GM12878 (cell line): ENCODE measurements around the gene BCORL1. TPM values are rescaled to one million over a fixed set of nuclear protein-coding genes. Genes with fewer than 3 reads are reported as not detected.

ENCODE experiments used
- ATAC-seq: fragments of 200-7000 bp; cut with Tn5 transposase; 3 replicates; pipeline ENCODE4 v1.9.1; 2020; ENCODE audit warnings: mild to moderate bottlenecking, moderate library complexity
- BruUV-seq: library from RNA; stranded (reverse); fragments of 400-500 nt; replicated peaks from 2 replicates; lab custom pipeline; 2021; lab: Mats Ljungman, UMichigan
- CTCF ChIA-PET: fragments of 300-600 bp; sonication (Branson Sonifier 250); formaldehyde crosslinking; extraction: SDS; loops from one replicate; lab custom pipeline; 2021; ENCODE audit warnings: inconsistent platforms; lab: Yijun Ruan, JAX
- POLR2A ChIA-PET: fragments of 350-600 bp; formaldehyde crosslinking; extraction: SDS; loops from one replicate; lab custom pipeline; 2021; ENCODE audit warnings: inconsistent platforms; lab: Charles Lee
- RAD21 ChIA-PET: fragments of 300-600 bp; sonication (Branson Sonifier 250); formaldehyde crosslinking; loops from one replicate; lab custom pipeline; 2023; ENCODE audit warnings: antibody characterized with exemption; ENCODE audit not compliant: unreplicated experiment; lab: Charles Lee
- SMC1A ChIA-PET: fragments of 300-600 bp; sonication (Branson Sonifier 250); formaldehyde crosslinking; loops from one replicate; lab custom pipeline; 2023; ENCODE audit not compliant: unreplicated experiment, uncharacterized antibody; lab: Charles Lee
- DNase-seq: peaks from one replicate; pipeline ENCODE4 v3.0.0-alpha.2; 2011; ENCODE audit warnings: low read depth, low spot score
- FAIRE-seq: peaks from 3 replicates; lab custom pipeline; 2011; peaks lifted over from hg19 to GRCh38; lab: Jason Lieb, UNC
- H2AFZ ChIP-seq: 2 replicates; pipeline ENCODE4 v1.6.0; 2011; ENCODE audit warnings: low read depth, low read length, control low read depth; ENCODE audit not compliant: control insufficient read depth
- H3K27ac ChIP-seq: 2 replicates; pipeline ENCODE4 v1.5.1; 2011; ENCODE audit warnings: control low read depth; ENCODE audit not compliant: control insufficient read depth, insufficient read depth
- H3K27me3 ChIP-seq, 2 experiments: replicated peaks in 1 of 2; 2 replicates each; pipeline versions ENCODE4 v1.6.0 to v1.6.1; 2011; ENCODE audit warnings: low read length in 1 of 2; ENCODE audit not compliant: control insufficient read depth in 2 of 2, insufficient read depth in 2 of 2
- H3K36me3 ChIP-seq, 2 experiments: 2 replicates each; pipeline ENCODE4 v1.5.1; 2011; ENCODE audit warnings: low read length in 1 of 2; ENCODE audit not compliant: control insufficient read depth in 2 of 2, insufficient read depth in 2 of 2
- H3K4me1 ChIP-seq: 2 replicates; pipeline ENCODE4 v1.6.1; 2011; ENCODE audit warnings: mild to moderate bottlenecking, low read length, moderate library complexity, mixed read lengths; ENCODE audit not compliant: control insufficient read depth, insufficient read depth
- H3K4me2 ChIP-seq: 2 replicates; pipeline ENCODE4 v1.6.0; 2011; ENCODE audit warnings: control low read depth; ENCODE audit not compliant: control insufficient read depth, insufficient read depth
- H3K4me3 ChIP-seq: fragments of 200-600 bp; sonication (generic); 2 replicates; pipeline ENCODE4 v1.5.1; 2016
- H3K79me2 ChIP-seq: 2 replicates; pipeline ENCODE4 v1.6.0; 2011; ENCODE audit warnings: low read length; ENCODE audit not compliant: control insufficient read depth, insufficient read depth
- H3K9ac ChIP-seq: 2 replicates; pipeline ENCODE4 v1.8.0; 2011; ENCODE audit warnings: low read length, control low read depth, mixed read lengths; ENCODE audit not compliant: control insufficient read depth, insufficient read depth
- H3K9me3 ChIP-seq: replicated peaks from 3 replicates; pipeline ENCODE4 v1.5.1; 2011; ENCODE audit warnings: mild to moderate bottlenecking, low read length; ENCODE audit not compliant: control insufficient read depth, insufficient read depth
- H4K20me1 ChIP-seq: 2 replicates; pipeline ENCODE4 v1.6.0; 2011; ENCODE audit not compliant: control insufficient read depth, insufficient read depth
- BACH1 ChIP-seq: fragments of 450-650 bp; IDR thresholded peaks from 2 replicates; pipeline ENCODE4 v1.6.1; 2017; ENCODE audit warnings: mild to moderate bottlenecking, borderline replicate concordance
- CHD4 ChIP-seq: fragments of 200-600 bp; sonication (generic); IDR thresholded peaks from 2 replicates; pipeline ENCODE4 v1.6.1; 2016; ENCODE audit warnings: mild to moderate bottlenecking
- ESRRA ChIP-seq: IDR thresholded peaks from 2 replicates; pipeline ENCODE4 v1.6.1; 2012; ENCODE audit warnings: mild to moderate bottlenecking, low read length, improper control_type of control experiment
- FOXK2 ChIP-seq: fragments of 450-650 bp; IDR thresholded peaks from 2 replicates; pipeline ENCODE4 v1.6.1; 2017; ENCODE audit warnings: mild to moderate bottlenecking, moderate library complexity
- HSF1 ChIP-seq: fragments of 150-350 bp; IDR thresholded peaks from 2 replicates; pipeline ENCODE4 v1.6.1; 2014; ENCODE audit warnings: mild to moderate bottlenecking, low read depth, low read length
- IRF4 ChIP-seq: IDR thresholded peaks from 2 replicates; pipeline ENCODE4 v1.6.1; 2011; ENCODE audit warnings: low read depth, low read length
- KAT2A ChIP-seq: conservative IDR thresholded peaks from 2 replicates; pipeline ENCODE4 v1.6.1; 2011; ENCODE audit warnings: low read depth, low read length; ENCODE audit not compliant: control insufficient read depth
- MEF2B ChIP-seq: fragments of 450-650 bp; IDR thresholded peaks from 2 replicates; pipeline ENCODE4 v1.6.1; 2018; ENCODE audit warnings: mild to moderate bottlenecking, moderate library complexity; ENCODE audit not compliant: partially characterized antibody, poor library complexity, severe bottlenecking
- MTA3 ChIP-seq: IDR thresholded peaks from 2 replicates; pipeline ENCODE4 v1.6.1; 2012; ENCODE audit warnings: low read length, inconsistent platforms, borderline replicate concordance
- RAD51 ChIP-seq: fragments of 450-650 bp; IDR thresholded peaks from 2 replicates; pipeline ENCODE4 v1.6.1; 2016; ENCODE audit warnings: moderate library complexity, mild to moderate bottlenecking, inconsistent platforms
- RCOR1 ChIP-seq: conservative IDR thresholded peaks from 2 replicates; pipeline ENCODE4 v1.6.1; 2012; ENCODE audit warnings: low read depth, low read length, improper control_type of control experiment
- STAT1 ChIP-seq: fragments of 450-650 bp; conservative IDR thresholded peaks from 2 replicates; pipeline ENCODE4 v1.6.1; 2014; ENCODE audit warnings: antibody characterized with exemption, mild to moderate bottlenecking
- SUPT20H ChIP-seq: IDR thresholded peaks from 2 replicates; pipeline ENCODE4 v1.6.1; 2011; ENCODE audit warnings: low read depth, mild to moderate bottlenecking, low read length, moderate library complexity, borderline replicate concordance; ENCODE audit not compliant: control insufficient read depth
- SUZ12 ChIP-seq: fragments of 200-600 bp; sonication (generic); IDR thresholded peaks from one replicate; pipeline ENCODE4 v1.6.1; 2018; ENCODE audit warnings: antibody characterized with exemption, mild to moderate bottlenecking; ENCODE audit not compliant: unreplicated experiment
- WGBS: methylation state at CpG from one replicate; pipeline ENCODE4 v1.1.6; 2016; ENCODE audit warnings: low lambda C conversion rate; ENCODE audit not compliant: insufficient replicate concordance, insufficient coverage; ENCODE audit errors: missing lambda C conversion rate; 5-methylcytosine and 5-hydroxymethylcytosine counted together
- in situ Hi-C: fragments of 300-500 bp; cut with MboI; formaldehyde crosslinking; loops from 9 replicates; pipeline ENCODE4 v1.14.3; 2018; ENCODE audit warnings: mixed read lengths
- intact Hi-C: fragments of 100-400 bp; cut with micrococcal nuclease; formaldehyde crosslinking; loops from one replicate; pipeline ENCODE4 v1.14.2; 2022; ENCODE audit not compliant: unreplicated experiment
- polyA plus RNA-seq, 11 experiments: library from polyadenylated mRNA; depleted of rRNA in 4 of 11; unstranded in 6 of 11; stranded (reverse) in 5 of 11; fragments of >200 nt; fragmentation: Nextera tagmentation in 4 of 11; fragmentation: Illumina TruSeq in 1 of 11; extraction: Ambion mirVana in 4 of 11; extraction: Trizol in 1 of 11; gene quantifications; 1 replicate in 1 of 11; 2 replicates in 10 of 11; pipeline versions ENCODE4 v1.2.1 to v1.2.3, GENCODE V29; 2011 to 2016; ENCODE audit warnings: inconsistent platforms in 2 of 11, missing spikeins in 2 of 11, low read depth in 1 of 11
- total RNA-seq, 4 experiments: library from RNA; depleted of rRNA in 3 of 4; stranded (reverse); fragments of >200 nt in 3 of 4; fragmentation: Illumina TruSeq in 1 of 4; extraction: Trizol in 1 of 4; gene quantifications; 2 replicates each; pipeline versions ENCODE4 v1.2.1 to v1.2.3, GENCODE V29; 2013 to 2021
- TF ChIP-seq, protein P1 (sequence below): fragments of 450-650 bp; IDR thresholded peaks from 2 replicates; pipeline ENCODE4 v1.6.1; 2017; ENCODE audit warnings: mild to moderate bottlenecking, moderate library complexity
- TF ChIP-seq, protein P2 (sequence below): fragments of 450-650 bp; formaldehyde crosslinking; IDR thresholded peaks from 2 replicates; pipeline ENCODE4 v1.5.0; 2022; ENCODE audit warnings: mild to moderate bottlenecking, missing genetic modification characterization

Gene BCORL1
- total and polyA plus RNA-seq, 10 of the 15 experiments (the other 5 are each of a cell fraction or from before 2014, with no cell fraction given) = 0.16 to 7.2 (median 0.94) TPM

DNA sequence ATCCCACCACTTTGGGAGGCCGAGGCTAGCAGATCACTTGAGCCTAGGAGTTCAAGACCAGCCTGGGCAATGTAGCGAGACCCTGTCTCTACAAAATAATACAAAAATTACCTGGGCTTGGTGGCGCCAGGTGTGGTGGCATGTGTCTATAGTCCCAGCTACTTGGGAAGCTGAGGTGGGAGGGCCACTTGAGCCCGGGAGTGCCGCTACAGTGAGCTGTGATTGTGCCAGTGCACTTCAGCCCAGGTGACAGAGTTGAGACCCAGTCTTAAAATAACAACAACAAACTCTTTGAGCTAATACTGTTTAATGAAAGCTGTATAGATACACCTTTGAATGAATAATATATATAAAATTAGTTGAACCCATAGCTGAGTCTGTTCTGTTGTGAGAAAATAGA is 9.7 kb downstream of the BCORL1 start:
- Histone ChIP-seq H3K9ac (no peak overlapping the region), H3K4me2 (no peak overlapping the region), H3K4me1 (no peaks in the 10 kb centered on the region), H3K9me3 (no peaks in the 10 kb centered on the region), H3K79me2 (no peaks in the 10 kb centered on the region), H3K27ac (no peak overlapping the region), H4K20me1 (no peaks in the 10 kb centered on the region), H3K27me3 (no peaks in the 10 kb centered on the region), H3K36me3 (no peaks in the 10 kb centered on the region), H2AFZ (no peak overlapping the region), H3K4me3 (no peak overlapping the region)
- DNase-seq = no peak
- intact Hi-C loops = no loop called here
- no peak for FAIRE-seq
- 87% methylated on average over 5 of the region's 5 CpGs for WGBS
- no TSS peak for BruUV-seq
- ChIA-PET SMC1A (interaction anchor here (0.6 kb wide), 1 partner anchor 1650 kb away, joined by 3 read pairs; no protein-coding TSS in a partner anchor), RAD21 (no interaction called here), CTCF (no interaction called here), POLR2A (no interaction called here)
- ATAC-seq = no peak
- no peak for TF ChIP-seq MTA3
- no peak for TF ChIP-seq MEF2B
- TF ChIP-seq, protein P1, sequence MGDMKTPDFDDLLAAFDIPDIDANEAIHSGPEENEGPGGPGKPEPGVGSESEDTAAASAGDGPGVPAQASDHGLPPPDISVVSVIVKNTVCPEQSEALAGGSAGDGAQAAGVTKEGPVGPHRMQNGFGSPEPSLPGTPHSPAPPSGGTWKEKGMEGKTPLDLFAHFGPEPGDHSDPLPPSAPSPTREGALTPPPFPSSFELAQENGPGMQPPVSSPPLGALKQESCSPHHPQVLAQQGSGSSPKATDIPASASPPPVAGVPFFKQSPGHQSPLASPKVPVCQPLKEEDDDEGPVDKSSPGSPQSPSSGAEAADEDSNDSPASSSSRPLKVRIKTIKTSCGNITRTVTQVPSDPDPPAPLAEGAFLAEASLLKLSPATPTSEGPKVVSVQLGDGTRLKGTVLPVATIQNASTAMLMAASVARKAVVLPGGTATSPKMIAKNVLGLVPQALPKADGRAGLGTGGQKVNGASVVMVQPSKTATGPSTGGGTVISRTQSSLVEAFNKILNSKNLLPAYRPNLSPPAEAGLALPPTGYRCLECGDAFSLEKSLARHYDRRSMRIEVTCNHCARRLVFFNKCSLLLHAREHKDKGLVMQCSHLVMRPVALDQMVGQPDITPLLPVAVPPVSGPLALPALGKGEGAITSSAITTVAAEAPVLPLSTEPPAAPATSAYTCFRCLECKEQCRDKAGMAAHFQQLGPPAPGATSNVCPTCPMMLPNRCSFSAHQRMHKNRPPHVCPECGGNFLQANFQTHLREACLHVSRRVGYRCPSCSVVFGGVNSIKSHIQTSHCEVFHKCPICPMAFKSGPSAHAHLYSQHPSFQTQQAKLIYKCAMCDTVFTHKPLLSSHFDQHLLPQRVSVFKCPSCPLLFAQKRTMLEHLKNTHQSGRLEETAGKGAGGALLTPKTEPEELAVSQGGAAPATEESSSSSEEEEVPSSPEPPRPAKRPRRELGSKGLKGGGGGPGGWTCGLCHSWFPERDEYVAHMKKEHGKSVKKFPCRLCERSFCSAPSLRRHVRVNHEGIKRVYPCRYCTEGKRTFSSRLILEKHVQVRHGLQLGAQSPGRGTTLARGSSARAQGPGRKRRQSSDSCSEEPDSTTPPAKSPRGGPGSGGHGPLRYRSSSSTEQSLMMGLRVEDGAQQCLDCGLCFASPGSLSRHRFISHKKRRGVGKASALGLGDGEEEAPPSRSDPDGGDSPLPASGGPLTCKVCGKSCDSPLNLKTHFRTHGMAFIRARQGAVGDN = no peak
- TF ChIP-seq FOXK2 = no peak
- TF ChIP-seq KAT2A = no peak
- TF ChIP-seq RCOR1 = no peak
- TF ChIP-seq SUPT20H = no peak
- no peak for TF ChIP-seq HSF1
- TF ChIP-seq ESRRA = no peak
- TF ChIP-seq, protein P2, sequence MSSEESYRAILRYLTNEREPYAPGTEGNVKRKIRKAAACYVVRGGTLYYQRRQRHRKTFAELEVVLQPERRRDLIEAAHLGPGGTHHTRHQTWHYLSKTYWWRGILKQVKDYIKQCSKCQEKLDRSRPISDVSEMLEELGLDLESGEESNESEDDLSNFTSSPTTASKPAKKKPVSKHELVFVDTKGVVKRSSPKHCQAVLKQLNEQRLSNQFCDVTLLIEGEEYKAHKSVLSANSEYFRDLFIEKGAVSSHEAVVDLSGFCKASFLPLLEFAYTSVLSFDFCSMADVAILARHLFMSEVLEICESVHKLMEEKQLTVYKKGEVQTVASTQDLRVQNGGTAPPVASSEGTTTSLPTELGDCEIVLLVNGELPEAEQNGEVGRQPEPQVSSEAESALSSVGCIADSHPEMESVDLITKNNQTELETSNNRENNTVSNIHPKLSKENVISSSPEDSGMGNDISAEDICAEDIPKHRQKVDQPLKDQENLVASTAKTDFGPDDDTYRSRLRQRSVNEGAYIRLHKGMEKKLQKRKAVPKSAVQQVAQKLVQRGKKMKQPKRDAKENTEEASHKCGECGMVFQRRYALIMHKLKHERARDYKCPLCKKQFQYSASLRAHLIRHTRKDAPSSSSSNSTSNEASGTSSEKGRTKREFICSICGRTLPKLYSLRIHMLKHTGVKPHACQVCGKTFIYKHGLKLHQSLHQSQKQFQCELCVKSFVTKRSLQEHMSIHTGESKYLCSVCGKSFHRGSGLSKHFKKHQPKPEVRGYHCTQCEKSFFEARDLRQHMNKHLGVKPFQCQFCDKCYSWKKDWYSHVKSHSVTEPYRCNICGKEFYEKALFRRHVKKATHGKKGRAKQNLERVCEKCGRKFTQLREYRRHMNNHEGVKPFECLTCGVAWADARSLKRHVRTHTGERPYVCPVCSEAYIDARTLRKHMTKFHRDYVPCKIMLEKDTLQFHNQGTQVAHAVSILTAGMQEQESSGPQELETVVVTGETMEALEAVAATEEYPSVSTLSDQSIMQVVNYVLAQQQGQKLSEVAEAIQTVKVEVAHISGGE = no peak
- no peak for TF ChIP-seq IRF4
- no peak for TF ChIP-seq BACH1
- TF ChIP-seq CHD4 = no peak
- no peak for TF ChIP-seq STAT1
- TF ChIP-seq SUZ12 = no peak
- no peak for TF ChIP-seq RAD51
- in situ Hi-C loops = no loop called here
